Memory B cell (primary cell): Measurements from ENCODE around the gene GABRB3.

Source experiments
- ATAC-seq: fragments of 150-1000 bp; cut with Tn5 transposase; 2 replicates; pipeline ENCODE4 v1.10.0; 2021; ENCODE audit warnings: low read depth, mild to moderate bottlenecking, moderate library complexity
- DNase-seq, 2 donors: peaks; one replicate each; pipeline ENCODE4 v3.0.0; 2022; ENCODE audit warnings: low spot score in 2 of 2
- H3K27ac Mint-ChIP-seq: one replicate; pipeline ENCODE4 v1.8.0; 2022; ENCODE audit warnings: mild to moderate bottlenecking, moderate library complexity, mixed read lengths
- H3K27me3 Mint-ChIP-seq: one replicate; pipeline ENCODE4 v1.8.0; 2022; ENCODE audit warnings: mixed read lengths
- H3K36me3 Mint-ChIP-seq: one replicate; pipeline ENCODE4 v1.8.0; 2022; ENCODE audit warnings: mild to moderate bottlenecking, mixed read lengths
- H3K4me1 Mint-ChIP-seq: one replicate; pipeline ENCODE4 v1.8.0; 2022; ENCODE audit warnings: mixed read lengths
- H3K4me3 Mint-ChIP-seq: one replicate; pipeline ENCODE4 v1.8.0; 2022; ENCODE audit warnings: mild to moderate bottlenecking, moderate library complexity, mixed read lengths
- H3K9me3 Mint-ChIP-seq: one replicate; pipeline ENCODE4 v1.8.0; 2022; ENCODE audit warnings: mixed read lengths

GABRB3 gene

DNA sequence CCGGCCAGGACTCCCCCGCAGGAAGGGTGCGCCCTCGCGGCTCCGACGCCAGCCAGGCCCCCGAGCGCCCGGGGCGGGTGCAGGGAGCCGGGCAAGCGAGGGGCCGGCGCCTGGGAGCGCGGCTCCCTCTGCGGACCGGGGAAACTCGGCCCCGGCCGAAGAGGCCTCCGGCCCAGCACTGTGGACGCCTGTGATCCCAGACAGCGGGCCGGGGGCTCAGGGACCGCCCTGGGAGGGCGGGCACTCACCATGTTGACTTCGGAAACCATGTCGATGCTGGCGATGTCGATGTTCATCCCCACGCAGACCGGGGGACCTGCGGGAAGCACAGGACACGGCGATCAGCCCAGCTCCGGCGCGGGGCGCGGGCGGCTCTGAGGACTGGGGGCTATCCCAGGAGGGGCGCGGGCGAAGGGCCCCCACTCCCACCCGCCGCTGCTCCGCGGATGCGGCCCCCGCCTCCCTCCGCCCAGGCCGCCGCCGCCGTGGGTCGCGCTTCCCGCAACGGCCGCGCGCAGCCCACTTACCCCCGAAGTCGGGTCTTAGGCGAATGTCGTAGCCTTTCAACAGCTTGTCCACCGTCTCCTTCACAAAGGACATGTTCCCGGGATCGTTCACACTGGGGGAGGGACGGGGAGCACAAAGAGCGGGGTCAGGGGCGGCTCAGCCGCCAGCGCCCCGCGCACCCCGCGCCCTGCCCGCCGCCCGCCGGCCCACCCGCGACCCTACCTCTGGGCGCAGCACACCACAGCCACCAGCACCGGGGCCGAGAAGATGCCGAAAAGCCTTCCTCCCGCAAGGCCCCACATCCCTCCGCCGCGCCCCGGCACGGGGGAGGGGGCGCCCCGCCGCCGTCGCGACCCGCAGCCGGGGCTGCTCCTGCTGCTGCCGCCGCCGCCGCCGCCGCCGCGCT lies at the start of gene GABRB3:
Gene GABRB3 (minus strand): TSS at position 913 of the 913 bp plus-strand sequence.
- Mint-ChIP-seq H3K27me3 (peaks cover 2% of the 10 kb centered on the region), H3K27ac (no peak within 1 kb of the TSS), H3K4me3 (no peak within 1 kb of the TSS), H3K36me3 (no peaks in the 10 kb centered on the region), H3K4me1 (no peaks in the 10 kb centered on the region), H3K9me3 (peaks cover 5% of the 10 kb centered on the region)
- no peak for DNase-seq
- ATAC-seq = no peak

DNA sequence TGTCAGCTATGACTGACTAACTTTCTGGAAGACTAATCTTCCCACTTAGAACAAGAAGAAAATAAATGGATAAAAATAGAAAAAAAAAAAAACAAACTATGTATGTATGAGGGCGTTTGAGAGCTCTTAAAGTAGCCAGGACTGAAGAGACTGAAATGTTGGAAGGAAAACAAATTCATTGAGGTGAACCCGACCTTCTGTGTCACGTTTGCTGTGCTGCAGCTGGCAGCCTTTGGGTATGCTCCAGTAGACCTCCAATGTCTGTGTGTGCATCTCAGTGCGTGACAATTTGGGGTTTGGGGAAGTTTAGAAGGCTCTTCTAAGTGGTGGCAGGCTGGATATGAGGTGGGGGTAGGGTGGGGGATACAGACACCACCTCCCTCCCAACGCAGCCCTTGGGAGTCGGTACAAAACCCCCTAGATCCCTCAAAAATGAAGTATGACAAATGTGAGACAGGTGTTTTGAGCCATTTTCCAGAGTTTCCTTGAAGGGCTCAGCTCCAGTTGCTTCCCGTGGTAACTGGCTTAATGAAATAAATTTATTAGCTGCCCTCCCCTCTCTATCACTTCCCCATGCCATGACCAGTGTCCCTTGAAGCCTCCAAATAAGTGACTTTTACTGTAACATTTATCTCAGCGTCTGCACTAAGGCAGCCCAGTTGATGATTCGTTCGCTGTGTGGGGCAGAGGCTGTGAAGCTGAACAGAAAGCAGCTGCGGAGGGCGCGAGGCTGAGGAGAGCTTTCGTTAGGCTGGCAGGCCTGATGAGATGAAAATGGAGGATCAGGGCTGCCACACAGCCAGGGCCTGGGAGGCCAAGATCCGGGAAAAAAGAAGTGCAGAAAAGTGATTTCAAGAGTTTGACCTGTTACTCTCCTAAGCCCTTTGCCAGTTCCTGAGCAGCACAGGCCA lies 34.9 kb upstream of the GABRB3 start:
- no peak overlapping the region for H3K4me3 Mint-ChIP-seq
- H3K36me3 Mint-ChIP-seq = no peaks in the 10 kb centered on the region
- H3K4me1 Mint-ChIP-seq = no peaks in the 10 kb centered on the region

DNA sequence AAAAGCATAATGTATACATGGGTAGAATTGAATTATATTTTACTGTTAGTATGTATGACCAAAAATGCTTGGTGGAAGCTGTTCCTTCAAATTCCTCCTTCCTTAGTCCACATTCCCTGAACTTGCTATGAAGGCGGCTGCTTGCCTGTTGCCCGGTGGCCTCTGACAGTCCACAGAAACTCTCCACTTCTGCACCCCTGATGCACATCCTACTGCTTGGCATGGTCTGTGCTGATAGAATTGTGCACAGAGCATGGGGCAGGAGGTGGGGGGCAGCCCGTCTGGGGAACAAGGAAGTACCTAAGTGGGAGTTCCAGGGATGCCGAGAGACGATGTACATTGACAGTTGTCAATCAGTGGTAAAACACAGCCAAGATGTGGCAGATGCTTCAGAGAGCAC lies 33.7 kb upstream of the GABRB3 start:
- DNase-seq = no peak
- Mint-ChIP-seq H3K9me3 (peaks cover 5% of the 10 kb centered on the region), H3K27ac (no peak overlapping the region)

More for the DNA sequence above, 34.9 kb upstream of the GABRB3 start:
- Mint-ChIP-seq H3K27ac (no peak overlapping the region), H3K9me3 (peaks cover 9% of the 10 kb centered on the region), H3K27me3 (no peaks in the 10 kb centered on the region)
- ATAC-seq = no peak
- DNase-seq = no peak

GRCh38 chr15:26806151-26806550 lies 33.3 kb upstream of the GABRB3 start:
- Mint-ChIP-seq H3K36me3 (no peaks in the 10 kb centered on the region), H3K4me3 (no peak overlapping the region), H3K4me1 (no peaks in the 10 kb centered on the region), H3K27me3 (no peaks in the 10 kb centered on the region), H3K9me3 (peaks cover 5% of the 10 kb centered on the region), H3K27ac (no peak overlapping the region)
- ATAC-seq (no peak), DNase-seq (no peak)

More for the DNA sequence above, 33.7 kb upstream of the GABRB3 start:
- Mint-ChIP-seq H3K36me3 (no peaks in the 10 kb centered on the region), H3K4me1 (no peaks in the 10 kb centered on the region), H3K27me3 (no peaks in the 10 kb centered on the region), H3K4me3 (no peak overlapping the region)
- ATAC-seq = no peak

- Mint-ChIP-seq H3K27ac (no peak overlapping the region), H3K4me3 (no peak overlapping the region), H3K27me3 (no peaks in the 10 kb centered on the region), H3K36me3 (no peaks in the 10 kb centered on the region), H3K4me1 (no peaks in the 10 kb centered on the region), H3K9me3 (peaks cover 5% of the 10 kb centered on the region)
- ATAC-seq = no peak
- DNase-seq = no peak
Measured at GRCh38 chr15:26805470-26805869, 32.6 kb upstream of the GABRB3 start.

DNA sequence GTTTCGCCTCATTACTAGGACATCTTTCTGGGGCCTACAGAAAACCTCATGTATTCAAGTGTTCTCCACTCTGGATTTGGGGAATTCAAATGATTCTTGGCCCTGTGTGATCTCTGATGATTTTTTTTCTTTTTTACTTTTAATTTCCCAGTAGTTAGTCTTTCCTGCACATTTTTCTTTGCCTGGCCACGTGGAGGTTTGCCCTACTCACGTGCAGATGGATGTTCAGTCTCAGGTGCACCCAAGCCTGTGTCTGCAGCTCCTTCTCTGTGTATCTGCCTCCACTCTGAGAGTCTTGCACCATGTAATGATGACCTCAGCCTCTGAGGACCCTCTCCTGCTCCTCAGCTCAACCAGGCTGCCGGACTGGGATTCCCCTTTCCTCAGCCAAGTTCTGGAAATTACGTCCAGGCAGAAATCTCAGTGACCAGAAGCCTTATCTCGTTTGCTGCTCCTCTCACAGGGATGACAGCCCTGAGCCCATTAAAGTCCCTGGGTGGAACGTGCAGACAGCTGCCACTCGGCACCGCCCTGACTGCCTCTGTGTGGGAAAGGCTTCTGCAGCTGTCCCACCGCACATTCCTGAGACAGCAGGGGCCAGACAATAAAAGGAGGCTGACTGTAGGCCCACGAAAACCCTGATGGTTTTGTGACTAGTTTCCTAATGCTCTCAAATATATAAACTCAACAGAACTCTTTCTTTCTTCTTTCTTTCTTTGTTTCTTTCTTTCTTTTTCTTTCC lies 31.4 kb upstream of the GABRB3 start:
- DNase-seq = no peak
- Mint-ChIP-seq H3K4me3 (no peak overlapping the region), H3K27ac (no peak overlapping the region), H3K9me3 (peaks cover 5% of the 10 kb centered on the region), H3K36me3 (no peaks in the 10 kb centered on the region), H3K27me3 (no peaks in the 10 kb centered on the region), H3K4me1 (no peaks in the 10 kb centered on the region)
- ATAC-seq = no peak

- H3K27me3 Mint-ChIP-seq = peaks cover 2% of the 10 kb centered on the region
- H3K9me3 Mint-ChIP-seq = peaks cover 8% of the 10 kb centered on the region
- DNase-seq = no peak
- H3K27ac Mint-ChIP-seq = no peak overlapping the region
- H3K4me3 Mint-ChIP-seq = no peak overlapping the region
- H3K36me3 Mint-ChIP-seq = no peaks in the 10 kb centered on the region
- ATAC-seq = no peak
- no peaks in the 10 kb centered on the region for H3K4me1 Mint-ChIP-seq
Measured at GRCh38 chr15:26790118-26790517, 17.3 kb upstream of the GABRB3 start.

DNA sequence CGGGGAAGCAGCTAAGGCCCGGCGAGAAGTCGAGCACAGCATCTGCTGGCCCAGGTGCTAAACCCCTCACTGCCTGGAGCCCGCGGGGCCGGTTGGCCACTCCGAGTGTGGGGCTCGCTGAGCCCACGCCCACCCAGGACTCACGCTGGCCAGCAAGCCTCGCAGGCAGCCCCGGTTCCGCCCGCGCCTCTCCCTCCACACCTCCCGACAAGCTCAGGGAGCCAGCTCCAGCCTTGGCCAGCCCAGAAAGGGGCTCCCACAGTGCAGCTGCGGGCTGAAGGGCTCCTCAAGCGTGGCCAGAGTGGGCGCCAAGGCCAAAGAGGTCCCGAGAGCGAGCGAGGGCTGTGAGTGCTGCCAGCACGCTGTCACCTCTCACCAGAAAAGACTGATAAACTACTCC lies 8.9 kb upstream of the GABRB3 start:
- no peak for DNase-seq
- no peaks in the 10 kb centered on the region for H3K36me3 Mint-ChIP-seq
- no peak for ATAC-seq
- no peaks in the 10 kb centered on the region for H3K27me3 Mint-ChIP-seq
- no peak overlapping the region for H3K4me3 Mint-ChIP-seq
- peaks cover 6% of the 10 kb centered on the region for H3K9me3 Mint-ChIP-seq
- H3K27ac Mint-ChIP-seq = no peak overlapping the region
- H3K4me1 Mint-ChIP-seq = no peaks in the 10 kb centered on the region

DNA sequence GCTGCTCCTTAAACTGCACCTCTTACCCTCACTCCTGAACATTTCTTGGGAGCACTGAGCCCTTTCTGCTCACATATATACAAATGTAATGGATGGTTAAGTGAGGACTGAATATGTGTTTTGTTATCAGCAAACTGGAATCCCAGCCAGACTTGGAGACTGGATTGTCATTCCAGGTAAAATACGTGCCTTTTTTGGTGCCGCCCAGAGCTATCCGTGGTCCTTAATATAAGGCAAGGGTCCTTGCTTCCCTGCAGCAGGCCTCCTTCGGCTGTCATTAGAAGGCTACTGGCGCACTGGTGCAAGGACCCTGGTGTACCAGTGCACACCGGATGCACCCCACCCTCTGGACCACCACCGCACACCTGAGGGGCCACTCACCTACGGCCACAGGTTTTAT lies 1.1 kb upstream of the GABRB3 start:
- Mint-ChIP-seq H3K4me1 (no peaks in the 10 kb centered on the region), H3K27ac (no peak overlapping the region), H3K27me3 (peaks cover 2% of the 10 kb centered on the region), H3K9me3 (peaks cover 5% of the 10 kb centered on the region), H3K36me3 (no peaks in the 10 kb centered on the region), H3K4me3 (no peak overlapping the region)
- ATAC-seq (no peak), DNase-seq (no peak)

- H3K36me3 Mint-ChIP-seq = no peaks in the 10 kb centered on the region
- ATAC-seq (no peak), DNase-seq (no peak)
- no peak overlapping the region for H3K27ac Mint-ChIP-seq
- H3K4me3 Mint-ChIP-seq = no peak overlapping the region
- peaks cover 5% of the 10 kb centered on the region for H3K9me3 Mint-ChIP-seq
- H3K4me1 Mint-ChIP-seq = no peaks in the 10 kb centered on the region
- peaks cover 2% of the 10 kb centered on the region for H3K27me3 Mint-ChIP-seq
Measured at GRCh38 chr15:26773067-26773877, 406 bp upstream of the GABRB3 start.

DNA sequence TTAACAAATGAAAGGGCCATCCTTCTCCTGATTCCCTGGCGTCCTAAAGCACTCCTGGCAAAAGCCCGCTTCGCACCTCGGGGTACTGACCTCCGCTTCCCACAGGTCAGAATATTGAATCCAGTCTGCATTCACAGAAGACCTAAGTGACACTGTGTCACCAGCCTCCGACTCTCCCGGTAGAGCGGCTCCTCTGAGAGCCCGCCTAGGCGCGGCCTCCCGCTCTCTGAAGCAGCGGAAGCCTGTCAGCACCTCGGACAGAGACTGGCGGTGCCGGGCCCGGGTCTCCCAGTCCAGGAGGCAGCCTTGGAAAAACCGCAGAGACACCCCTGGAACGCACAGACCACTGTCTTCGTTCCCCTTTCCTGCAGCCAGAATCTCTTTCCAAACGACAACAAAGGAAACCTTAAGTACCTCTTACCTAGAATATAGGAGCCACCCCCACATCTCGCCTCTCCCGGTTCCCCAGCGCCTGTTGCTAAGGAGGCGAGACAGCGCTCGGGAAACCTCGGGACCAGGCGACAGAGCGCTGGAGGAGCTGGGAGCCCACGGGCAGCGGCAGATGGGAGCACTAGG lies 1.2 kb downstream of the GABRB3 start:
- peaks cover 2% of the 10 kb centered on the region for H3K27me3 Mint-ChIP-seq
- ATAC-seq (no peak), DNase-seq (no peak)
- no peaks in the 10 kb centered on the region for H3K36me3 Mint-ChIP-seq
- no peak overlapping the region for H3K4me3 Mint-ChIP-seq
- no peak overlapping the region for H3K27ac Mint-ChIP-seq
- H3K4me1 Mint-ChIP-seq = no peaks in the 10 kb centered on the region
- peaks cover 5% of the 10 kb centered on the region for H3K9me3 Mint-ChIP-seq

DNA sequence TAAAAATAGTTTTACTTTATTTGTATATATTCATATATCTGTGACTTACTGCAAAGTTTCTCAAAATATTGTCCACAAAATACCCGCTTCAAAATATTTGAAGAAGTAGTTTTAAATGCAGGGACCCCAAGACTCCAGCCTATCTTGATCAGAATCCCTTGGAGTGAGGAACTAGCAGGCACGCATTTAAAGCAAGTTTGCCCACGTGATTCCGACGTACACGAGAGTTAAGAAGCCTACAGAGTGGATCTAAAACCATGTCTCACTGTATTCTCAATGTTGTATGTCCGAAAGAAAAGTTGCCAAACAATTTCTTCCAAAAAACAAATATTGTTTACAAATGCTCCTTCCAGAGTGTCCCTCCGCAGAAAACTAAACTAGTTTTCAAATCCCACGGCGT lies 1.7 kb downstream of the GABRB3 start:
- DNase-seq = no peak
- no peak overlapping the region for H3K4me3 Mint-ChIP-seq
- H3K36me3 Mint-ChIP-seq = no peaks in the 10 kb centered on the region
- no peaks in the 10 kb centered on the region for H3K4me1 Mint-ChIP-seq
- peaks cover 2% of the 10 kb centered on the region for H3K27me3 Mint-ChIP-seq
- no peak overlapping the region for H3K27ac Mint-ChIP-seq
- H3K9me3 Mint-ChIP-seq = peaks cover 5% of the 10 kb centered on the region
- ATAC-seq = no peak

DNA sequence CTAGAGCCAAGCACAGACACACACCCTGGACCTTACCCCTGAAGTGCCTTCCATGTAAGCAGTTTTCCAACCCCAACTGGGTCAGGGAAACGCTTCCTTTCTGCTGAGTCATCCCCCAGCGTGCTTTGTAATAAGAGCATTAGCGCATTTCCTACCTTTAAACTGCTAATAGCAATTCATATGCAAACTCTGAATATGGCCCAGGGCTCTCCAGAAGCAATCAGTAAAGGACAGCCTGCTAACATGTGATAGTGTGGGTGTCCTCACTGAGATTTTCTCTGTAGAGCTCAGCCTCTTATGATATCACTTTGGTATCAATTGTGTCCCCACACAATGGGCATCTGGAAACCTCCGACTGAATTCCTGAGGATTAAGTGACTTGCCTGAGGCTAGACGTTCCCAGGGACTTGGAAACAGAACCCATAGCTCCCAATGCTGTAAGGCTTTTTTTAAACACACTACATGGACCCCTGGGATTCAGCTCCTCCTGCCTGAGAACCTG lies 5.6 kb downstream of the GABRB3 start:
- DNase-seq (no peak), ATAC-seq (no peak)
- Mint-ChIP-seq H3K9me3 (peaks cover 4% of the 10 kb centered on the region), H3K4me1 (no peaks in the 10 kb centered on the region), H3K4me3 (no peak overlapping the region), H3K27me3 (no peaks in the 10 kb centered on the region), H3K36me3 (no peaks in the 10 kb centered on the region), H3K27ac (no peak overlapping the region)
